Fibroblast of peridontal ligament (primary cell): ENCODE measurements around the gene PRKCG.

Source experiments
- DNase-seq: peaks from one replicate; pipeline ENCODE4 v3.0.0-alpha.2; 2010; ENCODE audit errors: extremely low read depth

The PRKCG gene

GRCh38 chr19:53872762-53873161 lies 9.2 kb upstream of the PRKCG start:
- DNase-seq: no peak

GRCh38 chr19:53873773-53874605 lies 8.0 kb upstream of the PRKCG start:
- DNase-seq: no peak

- no peak for DNase-seq
These were observed 7.4 kb upstream of the PRKCG start for GRCh38 chr19:53874606-53874990.

GRCh38 chr19:53875602-53876325 lies 6.2 kb upstream of the PRKCG start:
- no peak for DNase-seq

GRCh38 chr19:53876651-53877224 lies 5.3 kb upstream of the PRKCG start:
- no peak for DNase-seq

GRCh38 chr19:53877361-53877766 lies 4.6 kb upstream of the PRKCG start:
- DNase-seq: no peak

GRCh38 chr19:53878776-53879139 lies 3.2 kb upstream of the PRKCG start:
- DNase-seq: no peak

GRCh38 chr19:53879140-53880081 lies 2.6 kb upstream of the PRKCG start:
- peak; percentile 86 for DNase-seq

- no peak for DNase-seq
These were observed 1.1 kb upstream of the PRKCG start for GRCh38 chr19:53880711-53881481.

GRCh38 chr19:53882391-53883050 lies 524 bp downstream of the PRKCG start:
- DNase-seq: no peak

GRCh38 chr19:53883231-53883661 lies 1.2 kb downstream of the PRKCG start:
- no peak for DNase-seq

GRCh38 chr19:53883741-53884140 lies 1.7 kb downstream of the PRKCG start:
- no peak for DNase-seq

GRCh38 chr19:53884256-53884655 lies 2.3 kb downstream of the PRKCG start:
- no peak for DNase-seq

- DNase-seq: no peak
These were observed 3.0 kb downstream of the PRKCG start for GRCh38 chr19:53885036-53885435.

- DNase-seq: no peak
These were observed 10.4 kb downstream of the PRKCG start for GRCh38 chr19:53892301-53892980.

- no peak for DNase-seq
These were observed 11.0 kb downstream of the PRKCG start for GRCh38 chr19:53892981-53893325.

GRCh38 chr19:53894707-53895106 lies 12.7 kb downstream of the PRKCG start:
- no peak for DNase-seq

GRCh38 chr19:53896682-53897081 lies 14.7 kb downstream of the PRKCG start:
- DNase-seq: no peak

GRCh38 chr19:53897459-53897858 lies 15.5 kb downstream of the PRKCG start:
- no peak for DNase-seq

GRCh38 chr19:53898166-53898565 lies 16.2 kb downstream of the PRKCG start:
- DNase-seq: no peak
